Measurements from ENCODE around the gene IRF7. TPM values are rescaled to one million over a fixed set of nuclear protein-coding genes. Genes with fewer than 3 reads are reported as not detected.

Gene IRF7
- total and polyA plus RNA-seq, 2 of the 4 experiments (the other 2 are of a cell fraction) = 1.6 to 4.5 TPM

DNA sequence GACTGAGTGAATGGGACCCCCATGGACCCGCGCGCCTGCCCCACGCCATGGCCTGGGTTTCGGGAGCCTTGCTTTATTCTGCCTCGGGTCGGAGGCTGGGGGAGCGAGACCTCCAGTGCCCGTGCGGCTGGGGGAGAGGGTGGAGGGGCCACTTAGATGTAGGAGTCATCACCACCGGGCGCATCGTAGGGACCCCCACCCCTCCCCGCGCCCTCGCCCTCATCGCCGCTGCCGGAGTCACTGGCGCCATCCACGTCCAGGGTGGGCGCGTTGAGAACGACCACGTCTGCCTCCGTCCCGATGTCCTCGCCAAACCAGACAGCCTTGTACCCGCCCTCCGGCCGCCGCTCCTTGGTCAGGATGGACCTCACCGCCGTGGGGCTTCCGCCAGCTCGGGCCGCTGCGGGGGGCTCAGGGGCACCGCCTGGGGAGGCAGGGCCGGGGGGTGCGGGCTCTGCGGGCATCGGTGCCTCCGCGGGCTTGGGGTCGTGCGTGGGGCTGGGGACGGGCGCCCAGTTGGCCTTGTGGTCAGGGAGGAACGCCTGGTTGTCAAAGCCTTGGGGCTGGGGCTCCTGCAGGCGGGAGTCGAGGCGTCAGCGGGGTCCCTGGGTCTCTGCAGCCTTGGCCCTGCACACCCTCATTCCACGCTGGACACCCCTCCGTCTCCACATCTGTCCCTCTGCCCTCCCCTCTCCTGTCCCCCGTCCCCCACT, 1.6 kb upstream of the IRF7 start:
- Histone ChIP-seq H3K23ac (ENCODE audit: low read depth, low read length) (no peak overlapping the region), H4K8ac (ENCODE audit: low read depth in 2 of 2, low read length in 2 of 2) (no peak overlapping the region), H3K27ac (ENCODE audit: insufficient read depth, low read length) (no peak overlapping the region), H2BK15ac (ENCODE audit: low read depth, low read length) (no peak overlapping the region), H3K27me3 (ENCODE audit: control insufficient read depth, insufficient read depth, low read length) (no peaks in the 10 kb centered on the region), H3K9me3 (ENCODE audit: control insufficient read depth, insufficient read depth, low read length) (no peaks in the 10 kb centered on the region), H3K79me1 (ENCODE audit: low read depth in 1 of 2, low read length in 2 of 2) (peaks cover 2 to 32% of the 10 kb centered on the region in 2 experiments; a peak in 3 of 4 replicates), H2BK5ac (ENCODE audit: low read depth, low read length, poor library complexity, severe bottlenecking) (no peak overlapping the region), H4K20me1 (ENCODE audit: insufficient read depth, low read length) (peaks cover 25% of the 10 kb centered on the region), H4K91ac (ENCODE audit: insufficient read depth, low read depth, low read length) (no peak overlapping the region), H3K4me2 (ENCODE audit: low read depth, low read length) (no peak overlapping the region), H3K4me3 (ENCODE audit: insufficient read depth, low read depth, low read length) (no peak overlapping the region), H2BK20ac (ENCODE audit: low read depth, low read length) (no peak overlapping the region), H2BK120ac (ENCODE audit: low read depth, low read length) (no peak overlapping the region), H3K56ac (ENCODE audit: extremely low read depth, insufficient read depth, low read length) (no peak overlapping the region), H3K4ac (ENCODE audit: low read depth, low read length) (no peak overlapping the region), H2AK9ac (replicated peaks; ENCODE audit: low read depth, low read length, poor library complexity) (no peak overlapping the region), H2AFZ (replicated peaks; ENCODE audit: low read length, poor library complexity) (no peak overlapping the region), H3K4me1 (ENCODE audit: control insufficient read depth, insufficient read depth, low read length) (peaks cover 4% of the 10 kb centered on the region; the same call in 1 of the 2 replicates), H4K5ac (ENCODE audit: low read depth, low read length) (no peak overlapping the region), H3K36me3 (ENCODE audit: control insufficient read depth, insufficient read depth, low read length) (peaks cover 18% of the 10 kb centered on the region), H3K9ac (ENCODE audit: low read depth, low read length) (no peak overlapping the region), H3K14ac (replicated peaks; ENCODE audit: low read depth, low read length) (no peak overlapping the region), H2AK5ac (ENCODE audit: low read depth, low read length) (no peak overlapping the region), H3K9me1 (ENCODE audit: insufficient read depth, low read length) (0 out of 2 replicates have a peak, but pooled peaks cover 3% of the 10 kb centered on the region), H3K18ac (ENCODE audit: low read depth, low read length) (no peak overlapping the region)
- ChIA-PET CTCF (no interaction called here), POLR2A (ENCODE audit: unreplicated experiment) (no interaction called here)
- no TSS peak for BruUV-seq (replicated peaks)
- intact Hi-C loops (cut with micrococcal nuclease) = no loop called here
- in situ Hi-C loops (cut with MboI; ENCODE audit: low sequenced_read_pairs) = no loop called here
- TF ChIP-seq CEBPB (IDR thresholded peaks at IDR 0.05; ENCODE audit: low read depth, low read length) = no peak
- TF ChIP-seq, protein P1, sequence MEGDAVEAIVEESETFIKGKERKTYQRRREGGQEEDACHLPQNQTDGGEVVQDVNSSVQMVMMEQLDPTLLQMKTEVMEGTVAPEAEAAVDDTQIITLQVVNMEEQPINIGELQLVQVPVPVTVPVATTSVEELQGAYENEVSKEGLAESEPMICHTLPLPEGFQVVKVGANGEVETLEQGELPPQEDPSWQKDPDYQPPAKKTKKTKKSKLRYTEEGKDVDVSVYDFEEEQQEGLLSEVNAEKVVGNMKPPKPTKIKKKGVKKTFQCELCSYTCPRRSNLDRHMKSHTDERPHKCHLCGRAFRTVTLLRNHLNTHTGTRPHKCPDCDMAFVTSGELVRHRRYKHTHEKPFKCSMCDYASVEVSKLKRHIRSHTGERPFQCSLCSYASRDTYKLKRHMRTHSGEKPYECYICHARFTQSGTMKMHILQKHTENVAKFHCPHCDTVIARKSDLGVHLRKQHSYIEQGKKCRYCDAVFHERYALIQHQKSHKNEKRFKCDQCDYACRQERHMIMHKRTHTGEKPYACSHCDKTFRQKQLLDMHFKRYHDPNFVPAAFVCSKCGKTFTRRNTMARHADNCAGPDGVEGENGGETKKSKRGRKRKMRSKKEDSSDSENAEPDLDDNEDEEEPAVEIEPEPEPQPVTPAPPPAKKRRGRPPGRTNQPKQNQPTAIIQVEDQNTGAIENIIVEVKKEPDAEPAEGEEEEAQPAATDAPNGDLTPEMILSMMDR (conservative IDR thresholded peaks at IDR 0.05; ENCODE audit: low read depth, low read length) = no peak
- 93% methylated on average over 36 of the region's 57 CpGs; no CpG with 5 or more reads in 1 of the 2 experiments for WGBS, 2 experiments (ENCODE audit: extremely low coverage in 2 of 2, insufficient read length in 1 of 2)
- DNase-seq = no peak
- dilution Hi-C loops (cut with HindIII; ENCODE audit: low sequenced_read_pairs, unreplicated experiment) = no loop called here
- ATAC-seq (ENCODE audit: low read depth) = no peak
